HG02610 (cell line): ENCODE measurements around the gene GRK3.
A peak's percentile ranks its signal among the peaks of the same experiment; 100 is the strongest.
"Not testable (repeated sequence)": the region's sequence is repeated elsewhere in the genome, so short reads cannot be mapped to it uniquely, and the experiment has no call there.

Experiments used
- ATAC-seq: cut with Tn5 transposase; IDR thresholded peaks from one replicate; pipeline ENCODE4 v1.9.1; 2021; ENCODE audit warnings: mild to moderate bottlenecking, moderate library complexity; ENCODE audit not compliant: unreplicated experiment

The GRK3 gene

DNA sequence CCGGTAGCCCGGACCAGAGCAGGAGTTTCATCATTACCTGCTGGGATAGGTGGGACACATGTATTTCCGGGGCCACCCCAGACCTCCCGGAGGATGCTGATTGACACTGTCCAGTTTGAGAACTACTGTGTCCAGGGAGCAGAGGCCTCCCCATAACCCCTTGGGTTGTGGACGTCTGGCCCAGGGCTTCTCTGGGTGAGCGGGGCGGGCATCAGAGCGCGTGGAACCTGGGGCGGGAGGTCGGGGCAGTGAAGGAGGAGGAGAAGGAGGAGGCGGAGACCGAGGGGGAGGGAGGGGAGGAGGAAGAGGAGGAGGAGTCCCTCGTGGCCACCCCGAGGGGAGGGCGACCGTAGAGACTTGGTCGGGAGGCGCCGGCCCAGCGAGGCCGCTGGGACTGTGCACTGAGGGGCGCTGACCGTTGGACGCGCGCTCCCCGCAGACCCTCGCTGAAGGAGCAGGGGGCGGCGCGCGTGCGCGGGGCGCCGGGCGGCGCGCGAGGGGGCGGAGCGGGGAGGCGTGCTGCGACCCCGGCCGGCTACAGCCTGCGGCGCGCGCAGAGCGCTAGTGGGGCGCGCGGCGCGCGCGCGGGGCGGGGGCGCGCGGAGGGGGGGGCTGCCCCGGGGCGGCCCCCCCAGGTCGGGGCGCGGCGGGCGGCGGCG is at the start of gene GRK3:
TSS of gene GRK3 (plus strand) at position 356 of the 659 bp plus-strand sequence. CDS start 366 bp downstream, outside the sequence.
- peak; percentile 43 for ATAC-seq

DNA sequence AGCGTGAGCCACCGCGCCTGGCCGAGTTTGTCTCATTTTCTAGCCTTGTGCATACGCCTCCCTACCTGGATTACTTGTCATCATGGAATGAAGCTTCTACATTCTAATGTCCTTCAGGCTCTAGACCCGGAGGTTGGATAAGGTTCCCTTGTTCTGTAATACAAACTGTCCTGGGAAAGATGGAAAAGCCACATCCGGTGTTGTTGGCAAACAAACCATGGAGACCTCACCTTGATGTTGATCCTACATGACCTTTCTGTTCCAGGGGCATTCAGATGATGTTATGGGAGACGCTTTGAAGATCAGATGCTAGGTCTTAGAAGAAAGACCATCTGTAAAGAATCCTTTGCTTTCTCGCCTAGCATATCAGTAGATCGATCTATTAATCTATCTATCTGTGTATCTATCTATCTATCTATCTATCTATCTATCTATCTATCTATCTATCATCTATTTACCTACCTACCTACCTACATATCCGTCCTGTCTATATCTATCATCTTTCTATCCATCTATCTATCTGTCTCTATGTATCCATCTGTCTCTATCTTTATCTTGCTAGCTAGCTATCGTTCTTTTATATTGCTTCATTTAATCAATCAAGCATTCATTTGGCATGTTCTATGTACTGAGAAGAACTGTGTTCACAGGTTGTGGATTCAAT is 46.3 kb upstream of the GRK3 start:
- no peak for ATAC-seq

DNA sequence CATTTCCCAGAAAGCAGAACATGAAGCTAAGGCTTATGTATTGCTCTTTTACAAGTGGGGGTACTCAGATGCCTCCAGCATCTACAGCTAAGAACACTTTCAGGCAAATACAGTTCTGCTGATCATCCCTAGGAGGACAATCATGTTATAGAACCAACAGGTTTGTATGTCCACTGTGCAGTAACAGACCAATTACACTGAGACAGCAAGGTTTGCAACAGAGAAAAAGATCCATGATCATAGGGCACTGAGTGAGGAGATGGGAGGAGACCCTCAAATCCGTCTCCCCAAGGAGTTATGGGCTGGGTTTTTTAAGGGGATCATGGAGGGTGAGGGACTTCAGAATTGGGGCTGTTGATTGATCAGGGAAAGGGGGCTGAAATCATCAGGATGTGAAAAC is 39.1 kb upstream of the GRK3 start:
- ATAC-seq = no peak

DNA sequence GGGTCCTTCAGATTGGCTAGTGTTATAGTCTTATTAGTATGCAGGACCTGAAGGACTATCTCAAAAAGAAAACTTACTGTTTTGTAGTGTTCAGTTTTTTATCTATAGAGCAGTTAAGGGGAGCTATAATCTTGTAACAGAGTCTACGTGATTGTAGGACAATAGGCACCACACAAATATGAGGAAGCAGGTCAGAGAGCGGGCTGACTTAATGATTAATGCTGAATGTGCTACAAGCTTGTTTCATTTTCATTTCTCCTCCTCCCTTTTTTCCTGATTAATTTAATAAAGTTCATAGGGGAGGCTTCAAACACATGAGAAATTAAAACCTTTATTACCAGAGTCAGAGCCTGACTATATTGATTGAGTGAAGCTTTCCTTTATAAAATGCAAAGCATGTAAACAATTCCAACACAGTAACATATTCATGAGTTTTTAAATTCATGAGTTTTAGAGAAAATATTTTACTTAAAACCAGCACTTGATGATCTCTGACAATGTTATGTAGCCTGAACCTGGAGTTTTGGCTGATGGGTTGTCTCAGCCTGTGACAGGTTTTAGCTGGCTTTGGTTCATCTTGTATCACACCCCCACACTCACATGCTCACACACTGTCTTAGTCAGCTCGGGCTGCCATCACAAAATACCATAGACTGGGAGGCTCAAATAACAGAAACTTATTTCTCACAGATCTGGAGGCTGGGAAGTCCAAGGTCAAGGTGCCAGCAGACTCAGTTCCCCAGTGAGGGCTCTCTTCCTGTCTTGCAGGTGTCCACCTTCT is 38.5 kb upstream of the GRK3 start:
- not testable (repeated sequence) for ATAC-seq

DNA sequence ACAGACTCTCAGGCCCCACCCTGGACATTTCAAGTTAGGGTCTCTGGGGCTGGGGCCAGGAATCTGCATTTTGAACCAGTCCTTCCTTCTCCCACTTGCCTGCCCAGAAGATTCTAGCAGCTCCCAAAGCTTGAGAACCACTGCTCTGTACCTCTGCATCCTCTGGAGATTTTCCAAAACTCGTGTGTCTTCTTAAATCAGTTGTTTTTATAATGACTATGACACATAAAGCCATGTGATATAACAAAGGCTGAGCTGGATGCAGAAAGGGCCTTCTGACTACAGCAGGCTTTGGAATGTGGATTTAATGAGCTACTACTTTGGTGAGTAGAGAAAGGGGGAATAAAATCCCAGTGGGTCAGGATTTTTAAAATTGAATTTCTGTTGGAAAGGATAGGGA is 37.5 kb upstream of the GRK3 start:
- not testable (repeated sequence) for ATAC-seq

DNA sequence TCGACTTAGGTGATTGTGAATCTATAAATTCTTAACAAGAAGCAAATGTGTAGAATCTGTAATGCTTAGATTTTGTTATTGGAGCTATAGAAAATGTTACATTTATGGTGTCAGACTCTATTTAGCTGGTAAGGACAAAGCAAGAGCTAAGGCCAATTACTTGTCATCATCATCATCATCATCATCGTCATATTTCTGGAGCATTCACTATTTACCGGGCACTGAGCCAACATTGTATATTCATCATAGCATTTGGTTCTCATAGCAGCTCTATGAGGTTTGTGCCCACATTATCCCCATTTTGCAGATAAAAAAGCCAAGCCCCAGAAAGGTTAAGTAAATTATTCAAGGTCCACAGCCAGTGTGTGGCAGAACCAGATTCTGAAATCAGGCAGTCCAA is 36.4 kb upstream of the GRK3 start:
- not testable (repeated sequence) for ATAC-seq

DNA sequence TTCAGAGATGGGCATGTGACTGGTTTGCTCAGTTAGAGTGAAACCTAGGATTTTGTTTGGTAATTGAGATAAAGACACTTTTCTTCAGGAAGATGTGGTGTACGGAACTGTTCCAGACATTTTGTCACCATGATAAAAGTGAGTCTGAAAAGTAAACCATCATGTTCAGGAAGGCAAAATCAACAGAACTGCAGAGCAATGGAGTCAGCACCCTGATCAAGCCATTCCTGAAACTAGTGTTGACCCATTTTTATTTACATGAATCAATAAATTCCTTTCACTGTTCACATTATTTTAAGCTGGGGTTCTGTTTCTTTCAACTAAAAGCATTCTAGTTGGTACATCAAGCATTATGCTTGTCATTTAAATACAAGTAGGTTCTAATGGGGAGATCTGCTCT is 35.4 kb upstream of the GRK3 start:
- ATAC-seq = not testable (repeated sequence)

DNA sequence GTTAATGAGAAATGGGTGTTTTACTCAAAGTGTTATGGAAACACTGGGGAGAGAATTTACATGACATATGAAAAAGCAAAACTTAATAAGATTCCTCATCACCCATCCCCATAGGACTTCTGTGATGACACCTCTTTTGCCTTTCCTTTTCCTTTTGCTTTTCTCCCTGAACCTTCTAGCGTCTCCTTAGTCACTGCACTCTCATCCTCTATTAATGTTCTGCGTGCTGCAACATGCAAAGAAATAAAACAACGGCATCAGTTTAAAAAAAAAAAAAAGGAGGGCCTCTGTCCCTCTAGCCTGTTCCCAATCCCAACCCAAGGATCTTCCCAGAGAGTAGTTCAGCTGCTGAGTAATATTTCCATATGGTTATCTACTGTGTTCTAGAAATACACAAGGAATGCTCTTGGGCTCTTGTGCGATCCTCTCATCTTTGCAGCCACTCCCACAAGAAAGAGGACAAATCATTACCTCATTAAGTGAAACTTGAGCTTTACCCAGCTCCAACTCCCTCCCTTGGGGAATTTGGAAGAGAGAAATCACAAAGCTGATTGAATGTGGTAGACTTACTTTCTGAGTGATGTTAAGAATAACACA is 34.8 kb upstream of the GRK3 start:
- ATAC-seq = not testable (repeated sequence)

DNA sequence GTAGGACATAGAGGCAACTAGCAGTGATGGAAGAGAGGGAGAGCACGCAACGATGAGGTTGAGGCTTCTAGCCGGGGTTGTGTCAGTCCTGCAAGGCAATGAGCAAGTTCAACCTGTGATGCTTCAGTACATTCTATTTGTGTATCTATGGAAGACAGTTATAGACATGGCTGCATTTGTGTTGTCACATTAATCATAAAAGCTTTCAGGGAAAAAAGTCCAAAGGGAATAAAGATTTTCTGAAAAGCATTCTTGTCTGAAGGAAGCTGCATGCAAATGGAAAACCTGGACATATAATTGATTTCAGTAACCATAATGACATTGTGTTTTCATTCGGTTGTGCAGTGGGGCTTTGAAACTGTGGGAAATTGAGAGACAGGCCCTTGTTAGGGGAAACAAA is 32.8 kb upstream of the GRK3 start:
- ATAC-seq = not testable (repeated sequence)

DNA sequence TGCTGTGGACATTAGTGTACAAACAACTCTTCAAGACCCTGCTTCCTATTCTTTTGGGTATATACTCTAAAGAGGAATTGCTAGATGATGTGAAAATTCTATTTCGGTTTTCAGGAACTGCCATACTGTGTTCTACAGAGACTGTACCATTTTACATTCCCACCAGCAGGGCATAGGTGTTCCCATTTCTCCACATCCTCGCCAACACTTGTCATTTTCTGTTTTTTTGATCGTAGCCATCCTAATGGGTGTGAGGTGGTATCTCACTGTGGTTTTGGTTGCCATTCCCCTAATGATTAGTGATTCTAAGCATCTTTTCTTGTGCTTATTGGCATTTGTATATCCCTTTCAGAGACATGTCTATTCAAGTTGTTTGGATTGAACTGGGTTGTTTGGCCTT is 29.8 kb upstream of the GRK3 start:
- no peak for ATAC-seq

DNA sequence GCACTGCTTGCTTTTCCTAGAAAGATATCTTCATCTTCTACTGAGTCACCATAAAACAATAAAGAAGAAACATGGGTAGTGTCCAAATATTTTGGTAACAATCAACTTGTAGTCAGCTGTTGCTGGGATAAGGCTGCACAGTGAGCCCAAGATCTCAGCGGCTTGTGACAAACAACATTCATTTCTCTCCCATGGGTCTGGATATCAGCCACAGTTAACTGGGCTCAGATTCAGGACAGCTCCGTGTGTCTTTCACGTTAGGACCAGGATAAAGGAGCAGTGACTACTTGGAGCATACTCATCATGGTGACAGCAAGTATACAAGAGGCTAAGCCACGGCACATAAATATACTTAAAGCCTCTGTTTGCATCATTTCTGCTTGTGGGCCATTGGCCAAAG is 27.9 kb upstream of the GRK3 start:
- no peak for ATAC-seq

DNA sequence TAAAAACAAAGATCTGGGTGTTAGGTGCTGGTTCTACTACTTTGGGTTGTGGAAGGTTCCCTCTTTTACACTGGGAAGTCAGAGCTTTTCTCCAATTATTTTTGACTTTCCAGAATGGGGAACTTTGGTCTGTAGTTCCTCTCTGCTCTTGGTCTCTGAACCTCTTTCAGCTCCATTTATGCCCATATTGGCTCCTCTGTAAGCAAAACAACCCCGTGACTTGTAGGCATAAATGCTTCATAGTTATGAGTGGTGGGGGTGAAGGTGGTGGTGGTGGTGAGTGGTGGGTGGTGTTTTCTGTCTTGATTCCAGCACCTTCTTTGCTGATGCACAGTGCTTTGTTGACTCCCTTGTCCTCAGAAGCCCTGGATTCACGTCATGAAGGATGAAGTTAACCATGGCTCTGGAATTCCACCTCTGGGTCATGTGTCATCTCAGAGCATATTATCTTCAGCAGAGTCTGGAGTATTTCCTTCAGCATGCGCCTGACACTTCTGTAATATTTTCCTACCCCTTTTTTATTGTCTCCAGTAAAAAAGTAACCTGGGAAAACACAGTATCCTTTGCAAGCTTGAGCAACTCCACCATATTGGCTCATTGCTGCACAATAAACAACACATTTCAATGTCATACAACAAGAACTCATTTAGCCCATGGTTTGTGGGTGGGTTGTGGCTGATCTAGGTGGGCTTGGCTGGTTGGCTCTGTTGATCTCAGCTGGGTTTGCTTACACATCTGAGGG is 24.1 kb upstream of the GRK3 start:
- no peak for ATAC-seq

DNA sequence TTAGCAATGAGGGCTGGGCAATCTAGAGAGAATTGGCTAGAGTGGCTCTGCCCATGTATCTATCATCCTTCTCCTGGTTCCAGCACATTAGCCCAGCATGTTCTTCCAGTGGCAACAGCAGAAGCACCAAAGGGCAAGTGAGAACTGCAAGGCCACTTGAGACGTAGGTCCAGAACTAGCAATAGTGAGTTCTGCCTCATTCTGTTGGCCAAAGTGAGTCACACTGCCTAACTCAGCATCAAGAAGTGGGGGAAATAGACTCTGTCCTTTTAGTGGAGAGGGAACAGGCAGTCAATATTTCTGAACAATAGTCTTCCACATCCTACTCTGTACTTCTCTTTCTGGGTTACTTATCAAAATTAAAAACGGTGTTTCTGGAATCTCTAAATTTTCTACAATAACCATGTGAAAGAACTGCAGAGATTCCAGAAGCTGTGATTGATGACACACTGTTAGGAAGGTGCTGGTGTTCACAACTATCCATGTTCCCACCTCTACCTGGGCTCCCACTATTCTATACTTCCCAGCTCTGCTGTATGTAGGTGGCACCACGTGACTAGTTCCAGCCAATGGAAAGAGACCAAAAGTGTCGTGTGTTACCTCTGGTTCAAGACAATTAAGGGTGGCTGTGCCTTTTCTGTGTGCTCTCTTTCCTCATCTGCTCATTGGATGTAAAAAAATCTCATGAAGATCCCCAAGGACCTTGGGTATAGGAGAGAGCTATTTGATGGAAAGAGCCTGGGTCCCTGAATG is 23.4 kb upstream of the GRK3 start:
- no peak for ATAC-seq

DNA sequence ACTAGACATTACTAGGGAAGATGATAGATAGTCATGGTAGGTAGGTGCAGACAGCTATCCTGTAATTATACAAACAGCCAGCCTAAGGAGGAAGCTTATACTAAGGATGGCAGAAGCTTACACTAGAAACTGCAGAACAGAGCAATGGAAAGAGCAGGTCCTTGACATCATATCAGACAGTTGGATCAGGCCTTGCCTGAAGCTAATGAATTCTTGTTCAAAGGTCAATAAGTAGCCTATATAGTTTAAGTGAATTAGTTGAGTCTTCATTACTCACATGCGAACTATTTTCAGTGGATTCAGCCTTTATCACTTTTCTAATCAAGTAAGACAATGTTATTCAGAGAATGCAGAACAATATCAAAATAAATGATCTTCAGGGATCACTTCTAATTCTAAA is 22.3 kb upstream of the GRK3 start:
- ATAC-seq = no peak

DNA sequence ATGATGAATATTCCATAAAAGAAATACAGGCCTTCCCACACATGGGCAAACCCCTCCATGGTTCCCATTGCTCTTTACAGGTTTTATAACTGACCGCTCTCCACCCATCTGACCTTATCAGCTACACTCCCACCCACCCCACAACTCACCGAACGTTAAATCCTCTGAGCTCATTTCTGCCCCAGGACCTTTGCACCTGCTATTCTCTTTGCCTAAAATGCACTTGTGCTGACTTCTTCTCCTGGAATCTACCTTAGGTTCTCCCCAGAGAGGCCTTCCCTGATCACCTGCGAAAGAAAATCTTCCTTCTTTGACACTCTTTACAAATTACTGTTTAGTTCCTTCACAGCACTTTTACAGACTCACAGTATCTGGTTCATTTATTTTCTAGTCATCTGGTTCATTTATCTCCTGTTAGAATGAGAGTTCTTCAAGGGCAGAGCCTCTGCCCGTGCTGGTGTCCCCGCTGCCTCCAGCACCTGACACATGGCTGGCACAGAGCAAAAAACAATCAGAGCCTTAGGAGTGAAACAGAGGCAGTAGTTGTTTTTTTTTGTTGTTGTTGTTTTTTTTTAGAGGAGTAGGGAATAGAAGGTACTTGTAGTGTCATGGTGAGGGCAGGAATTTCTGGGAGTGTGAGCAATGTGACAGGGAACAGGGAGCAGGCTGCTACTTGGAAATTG is 21.6 kb upstream of the GRK3 start:
- ATAC-seq = no peak

DNA sequence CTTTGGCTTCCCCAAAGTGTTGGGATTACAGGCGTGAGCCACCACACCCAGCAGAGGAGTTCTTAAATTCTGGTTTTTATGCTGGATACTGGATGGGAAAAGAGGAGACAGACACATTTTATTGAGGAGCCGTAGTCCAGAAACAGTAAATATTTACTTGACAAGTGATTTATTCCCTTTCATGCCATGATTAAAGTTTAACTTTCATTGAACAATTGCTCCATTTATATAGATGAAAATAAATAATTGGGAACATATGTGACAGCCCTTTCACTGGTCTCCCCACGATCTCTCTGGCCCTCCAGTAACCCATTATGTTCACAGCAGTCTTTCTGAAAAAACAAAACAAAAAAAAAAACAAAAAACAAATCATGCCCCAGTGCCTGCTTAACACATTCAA is 19.3 kb upstream of the GRK3 start:
- ATAC-seq = no peak

DNA sequence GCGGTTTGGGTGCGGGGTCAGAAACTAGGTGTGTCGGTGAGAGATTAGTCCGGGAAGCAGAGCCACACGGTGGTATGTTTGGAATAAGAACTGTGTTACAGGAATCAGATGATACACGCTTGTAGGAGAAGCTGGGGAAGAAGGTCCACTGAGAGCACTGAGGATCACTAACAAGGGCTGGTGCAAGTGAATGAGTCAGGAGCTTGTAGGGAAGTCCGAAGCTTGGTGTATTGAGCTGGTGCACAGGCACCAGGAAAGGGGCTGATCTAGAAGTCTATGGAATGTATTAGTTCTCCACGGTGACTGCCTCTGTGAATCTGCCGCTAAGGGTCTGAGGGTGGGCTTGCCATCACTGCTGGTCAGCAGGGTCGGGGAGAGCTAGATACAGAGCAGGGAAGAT is 18.8 kb upstream of the GRK3 start:
- no peak for ATAC-seq

DNA sequence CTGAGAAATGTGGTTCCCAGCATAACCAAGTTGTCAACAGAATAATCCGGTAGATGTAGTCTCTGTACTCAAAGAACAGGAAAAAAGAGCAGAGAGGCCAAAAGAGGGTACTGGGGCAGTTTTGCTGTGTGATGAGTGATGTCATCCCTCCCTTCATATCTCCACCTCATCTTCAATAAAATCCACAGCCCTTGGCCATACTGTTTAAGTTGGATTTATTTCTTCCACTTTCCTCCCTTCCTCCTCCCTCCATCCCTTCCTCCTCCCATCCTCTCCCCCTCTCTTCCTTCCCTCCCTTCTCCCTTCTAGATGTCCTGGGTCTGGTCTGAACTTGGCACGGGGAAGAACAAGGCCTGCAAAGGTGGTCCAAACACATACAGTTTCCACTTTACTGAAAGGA is 18.2 kb upstream of the GRK3 start:
- ATAC-seq = no peak

DNA sequence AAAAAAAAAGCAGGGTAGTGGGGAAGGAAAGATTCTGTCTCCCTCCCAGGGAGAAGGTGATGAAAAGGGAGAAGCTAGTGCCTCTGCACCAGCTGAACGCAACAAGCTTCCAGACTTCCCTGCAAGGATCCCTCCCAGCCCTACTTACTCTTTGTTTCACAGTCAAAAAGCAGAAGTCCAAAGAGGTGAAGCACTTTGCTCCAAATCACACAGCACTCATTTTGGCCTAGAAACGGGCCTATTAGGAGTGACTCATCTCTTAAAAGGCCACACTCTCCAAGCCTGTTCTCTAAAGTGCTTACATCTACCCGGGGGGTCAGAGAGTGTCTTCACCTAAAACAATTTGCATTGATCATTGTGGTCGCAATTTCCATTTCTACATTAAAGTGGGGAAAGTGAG is 17.7 kb upstream of the GRK3 start:
- ATAC-seq = peak; percentile 56
